Bronchial epithelial cell (primary cell): Measurements from ENCODE around the gene KIF21B. TPM values are rescaled to one million over a fixed set of nuclear protein-coding genes. Genes with fewer than 3 reads are reported as not detected.

Experiments
- DNase-seq: peaks from one replicate; pipeline ENCODE4 v3.0.0-alpha.2; 2010; ENCODE audit warnings: low read depth
- FAIRE-seq: peaks from 2 replicates; lab custom pipeline; 2011; peaks lifted over from hg19 to GRCh38; lab: Jason Lieb, UNC
- H3K27me3 ChIP-seq: 2 replicates; pipeline ENCODE4 v1.5.1; 2011; ENCODE audit warnings: low read length; ENCODE audit not compliant: control insufficient read depth, insufficient read depth
- H3K36me3 ChIP-seq: 2 replicates; pipeline ENCODE4 v1.5.1; 2011; ENCODE audit warnings: low read length; ENCODE audit not compliant: control insufficient read depth, insufficient read depth
- H3K4me3 ChIP-seq: 2 replicates; pipeline ENCODE4 v1.5.1; 2011; ENCODE audit warnings: mild to moderate bottlenecking, low read depth, low read length, control low read depth
- total RNA-seq: library from RNA; depleted of rRNA; stranded (reverse); fragments of >200 nt; gene quantifications from 2 replicates; pipeline ENCODE4 v1.2.1, GENCODE V29; 2014
- TF ChIP-seq, protein P1 (sequence below): IDR thresholded peaks from 2 replicates; pipeline ENCODE4 v1.5.1; 2011; ENCODE audit warnings: mild to moderate bottlenecking, moderate library complexity, low read length, control low read depth, inconsistent platforms; ENCODE audit not compliant: insufficient read depth, severe bottlenecking

Gene KIF21B
- total RNA-seq, 1 donor from 2014 or later: 4.2 TPM

- FAIRE-seq (no peak), DNase-seq (no peak)
- H3K4me3 ChIP-seq: no peak overlapping the region
- no peaks in the 10 kb centered on the region for H3K27me3 ChIP-seq
- TF ChIP-seq, protein P1, sequence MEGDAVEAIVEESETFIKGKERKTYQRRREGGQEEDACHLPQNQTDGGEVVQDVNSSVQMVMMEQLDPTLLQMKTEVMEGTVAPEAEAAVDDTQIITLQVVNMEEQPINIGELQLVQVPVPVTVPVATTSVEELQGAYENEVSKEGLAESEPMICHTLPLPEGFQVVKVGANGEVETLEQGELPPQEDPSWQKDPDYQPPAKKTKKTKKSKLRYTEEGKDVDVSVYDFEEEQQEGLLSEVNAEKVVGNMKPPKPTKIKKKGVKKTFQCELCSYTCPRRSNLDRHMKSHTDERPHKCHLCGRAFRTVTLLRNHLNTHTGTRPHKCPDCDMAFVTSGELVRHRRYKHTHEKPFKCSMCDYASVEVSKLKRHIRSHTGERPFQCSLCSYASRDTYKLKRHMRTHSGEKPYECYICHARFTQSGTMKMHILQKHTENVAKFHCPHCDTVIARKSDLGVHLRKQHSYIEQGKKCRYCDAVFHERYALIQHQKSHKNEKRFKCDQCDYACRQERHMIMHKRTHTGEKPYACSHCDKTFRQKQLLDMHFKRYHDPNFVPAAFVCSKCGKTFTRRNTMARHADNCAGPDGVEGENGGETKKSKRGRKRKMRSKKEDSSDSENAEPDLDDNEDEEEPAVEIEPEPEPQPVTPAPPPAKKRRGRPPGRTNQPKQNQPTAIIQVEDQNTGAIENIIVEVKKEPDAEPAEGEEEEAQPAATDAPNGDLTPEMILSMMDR: no peak
- no peaks in the 10 kb centered on the region for H3K36me3 ChIP-seq
Measured at GRCh38 chr1:201016943-201017827, 6.3 kb downstream of the KIF21B start.

GRCh38 chr1:201016211-201016651 is 7.3 kb downstream of the KIF21B start:
- TF ChIP-seq, protein P1: no peak
- Histone ChIP-seq H3K27me3 (no peaks in the 10 kb centered on the region), H3K4me3 (no peak overlapping the region), H3K36me3 (no peaks in the 10 kb centered on the region)
- FAIRE-seq (no peak), DNase-seq (no peak)

DNA sequence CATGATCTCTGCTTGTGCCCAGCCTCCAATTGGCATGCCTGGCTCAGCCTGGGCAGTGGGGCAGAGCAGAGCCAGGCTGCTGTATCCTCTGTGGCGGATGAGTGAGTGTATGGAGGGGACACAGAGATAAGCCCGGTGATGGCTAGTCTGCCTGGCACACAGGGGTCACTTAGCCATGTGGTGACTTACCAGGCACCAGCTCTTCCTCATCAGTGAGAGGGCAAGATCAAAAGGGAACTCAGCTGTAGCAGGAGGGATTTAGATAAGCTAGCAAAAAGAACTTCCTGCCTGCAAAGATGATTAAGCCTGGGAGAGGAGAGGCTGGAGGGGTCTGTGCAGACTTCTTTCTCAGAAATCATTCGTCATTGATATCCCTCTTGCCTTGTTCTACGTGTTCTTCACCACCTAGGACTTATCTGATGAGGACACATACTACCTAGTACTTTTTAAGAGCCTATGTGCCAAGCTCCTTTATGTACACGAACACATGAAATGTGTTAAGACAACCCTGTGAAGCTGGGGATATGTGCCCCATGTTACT is 7.9 kb downstream of the KIF21B start:
- H3K27me3 ChIP-seq: no peaks in the 10 kb centered on the region
- DNase-seq (no peak), FAIRE-seq (no peak)
- TF ChIP-seq, protein P1: no peak
- H3K36me3 ChIP-seq: no peaks in the 10 kb centered on the region
- H3K4me3 ChIP-seq: no peak overlapping the region

DNA sequence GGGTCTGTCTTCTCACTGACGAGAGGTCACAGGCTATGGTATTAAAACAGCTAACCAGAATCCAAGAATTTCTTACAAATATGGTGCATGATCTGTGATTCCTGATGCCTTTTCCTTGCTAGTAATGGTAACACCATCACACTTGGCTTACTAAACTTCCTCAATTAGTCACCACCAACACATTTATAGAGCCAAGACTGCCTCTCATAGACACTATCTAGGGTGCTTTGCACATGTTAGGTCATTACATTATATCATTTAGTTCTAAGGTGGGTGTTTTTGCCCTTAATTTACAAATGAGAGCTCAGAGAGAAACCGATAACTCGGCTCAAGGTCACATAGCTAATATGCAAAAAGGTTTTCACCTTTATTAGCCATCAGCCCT is 8.7 kb downstream of the KIF21B start:
- Histone ChIP-seq H3K27me3 (no peaks in the 10 kb centered on the region), H3K4me3 (no peak overlapping the region), H3K36me3 (no peaks in the 10 kb centered on the region)
- DNase-seq: peak; percentile 55
- FAIRE-seq: no peak
- TF ChIP-seq, protein P1: no peak

DNA sequence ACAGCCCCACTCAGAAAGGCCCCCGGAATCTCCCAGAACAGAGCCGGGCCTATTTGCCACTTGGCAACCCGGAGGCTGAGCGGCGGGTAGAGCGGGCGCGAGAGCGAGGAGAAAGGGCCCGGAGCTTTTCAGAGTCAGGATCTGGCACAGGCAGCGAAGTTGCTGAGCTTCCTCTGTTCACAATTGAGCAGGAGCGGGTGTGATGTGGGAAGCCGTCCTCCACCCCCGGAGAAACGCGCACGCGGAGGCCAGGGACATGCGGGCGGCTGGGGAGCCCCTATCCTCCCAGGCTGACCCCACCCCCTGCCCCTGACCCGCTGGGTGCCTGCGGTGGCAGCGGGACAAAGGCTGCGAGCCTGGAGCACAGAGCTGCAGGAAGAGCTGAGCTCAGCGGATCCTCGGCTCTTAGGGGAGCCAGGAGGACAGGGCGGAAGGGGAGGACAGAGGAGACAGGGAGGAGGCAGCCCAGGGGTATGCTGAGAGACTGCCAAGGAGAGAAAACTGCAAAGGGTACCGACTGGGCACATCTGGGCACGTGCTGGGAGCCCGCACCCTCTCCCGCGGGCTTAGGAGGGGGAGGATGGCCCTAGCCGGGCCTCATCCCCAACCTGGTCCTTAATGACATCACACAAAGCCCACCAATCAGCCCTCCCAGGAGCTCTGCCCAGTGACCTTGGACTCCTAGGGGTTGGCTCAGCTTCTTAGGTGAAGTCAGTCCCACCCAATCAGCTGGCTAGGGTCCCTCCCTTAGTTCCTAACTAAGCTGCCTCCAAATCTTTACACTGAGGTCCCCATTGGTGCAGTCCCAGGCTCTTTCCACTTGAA is 9.3 kb downstream of the KIF21B start:
- Histone ChIP-seq H3K27me3 (no peaks in the 10 kb centered on the region), H3K4me3 (no peak overlapping the region), H3K36me3 (no peaks in the 10 kb centered on the region)
- TF ChIP-seq, protein P1: no peak
- no peak for FAIRE-seq
- DNase-seq: no peak
